ENCODE measurements around the gene SLC35F3.
"Not testable (repeated sequence)": the region's sequence is repeated elsewhere in the genome, so short reads cannot be mapped to it uniquely, and the experiment has no call there.

DNA sequence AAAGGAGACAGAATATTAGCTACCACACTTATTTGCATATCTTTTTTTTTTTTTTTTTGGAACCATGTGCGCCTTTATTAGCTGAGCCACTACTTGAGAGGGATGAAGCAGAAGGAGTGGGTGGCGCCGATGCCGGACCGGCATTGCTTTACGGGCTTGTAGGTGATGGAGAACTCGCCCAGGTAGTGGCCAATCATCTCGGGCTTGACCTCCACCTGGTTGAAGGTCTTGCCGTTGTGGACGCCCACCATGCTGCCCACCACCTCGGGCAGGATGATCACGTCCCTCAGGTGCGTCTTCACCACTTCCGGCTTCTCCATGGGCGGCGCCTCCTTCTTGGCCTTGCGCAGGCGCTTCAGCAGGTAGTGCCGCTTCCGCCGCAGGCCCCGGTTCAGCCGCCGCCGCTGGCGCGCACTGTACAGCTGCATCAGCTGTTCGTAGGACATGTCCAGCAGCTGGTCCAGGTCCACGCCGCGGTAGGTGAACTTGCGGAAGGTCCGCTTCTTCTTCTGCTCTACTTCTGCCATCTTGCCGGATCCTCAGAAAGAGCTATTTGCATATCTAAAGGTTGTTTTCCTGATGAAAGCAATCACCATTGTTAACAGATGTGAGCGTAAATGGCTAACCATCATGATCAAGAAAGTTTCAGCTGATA lies 452.3 kb downstream of the SLC35F3 start:
- TF ChIP-seq, protein P1, sequence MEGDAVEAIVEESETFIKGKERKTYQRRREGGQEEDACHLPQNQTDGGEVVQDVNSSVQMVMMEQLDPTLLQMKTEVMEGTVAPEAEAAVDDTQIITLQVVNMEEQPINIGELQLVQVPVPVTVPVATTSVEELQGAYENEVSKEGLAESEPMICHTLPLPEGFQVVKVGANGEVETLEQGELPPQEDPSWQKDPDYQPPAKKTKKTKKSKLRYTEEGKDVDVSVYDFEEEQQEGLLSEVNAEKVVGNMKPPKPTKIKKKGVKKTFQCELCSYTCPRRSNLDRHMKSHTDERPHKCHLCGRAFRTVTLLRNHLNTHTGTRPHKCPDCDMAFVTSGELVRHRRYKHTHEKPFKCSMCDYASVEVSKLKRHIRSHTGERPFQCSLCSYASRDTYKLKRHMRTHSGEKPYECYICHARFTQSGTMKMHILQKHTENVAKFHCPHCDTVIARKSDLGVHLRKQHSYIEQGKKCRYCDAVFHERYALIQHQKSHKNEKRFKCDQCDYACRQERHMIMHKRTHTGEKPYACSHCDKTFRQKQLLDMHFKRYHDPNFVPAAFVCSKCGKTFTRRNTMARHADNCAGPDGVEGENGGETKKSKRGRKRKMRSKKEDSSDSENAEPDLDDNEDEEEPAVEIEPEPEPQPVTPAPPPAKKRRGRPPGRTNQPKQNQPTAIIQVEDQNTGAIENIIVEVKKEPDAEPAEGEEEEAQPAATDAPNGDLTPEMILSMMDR (IDR thresholded peaks at IDR 0.05; ENCODE audit: insufficient read depth, low read depth, low read length) = not testable (repeated sequence)
- TF ChIP-seq EZH2 (IDR thresholded peaks at IDR 0.05; ENCODE audit: insufficient read depth, low read length) = not testable (repeated sequence)

Measured in astrocyte (in vitro differentiated cells and primary cell).